SK-N-SH (cell line): ENCODE data around the gene MTF2. TPM values are rescaled to one million over a fixed set of nuclear protein-coding genes. Genes with fewer than 3 reads are reported as not detected.

Source experiments
- CTCF ChIA-PET: fragments of 300-600, 350-600 bp; formaldehyde crosslinking; extraction: SDS; loops from one replicate; lab custom pipeline; 2021; lab: Yijun Ruan, JAX
- POLR2A ChIA-PET: fragments of 350-600 bp; sonication (Branson Sonifier 250); formaldehyde crosslinking; extraction: SDS; loops from one replicate; lab custom pipeline; 2020; ENCODE audit warnings: antibody characterized with exemption, inconsistent platforms; lab: Yijun Ruan, JAX
- DNase-seq: peaks from one replicate; pipeline ENCODE4 v3.0.0; 2012
- H2AFZ ChIP-seq: fragments of 200-600 bp; sonication (generic); 2 replicates; pipeline ENCODE4 v1.8.1; 2016; ENCODE audit warnings: antibody characterized with exemption, mild to moderate bottlenecking, low read depth
- H3F3A ChIP-seq: fragments of 200-600 bp; sonication (generic); replicated peaks from 2 replicates; pipeline ENCODE3; 2016; ENCODE audit warnings: antibody characterized with exemption, mild to moderate bottlenecking; ENCODE audit not compliant: insufficient read depth
- H3K27ac ChIP-seq, 2 experiments: fragments of 200-500 bp in 1 of 2; fragments of 200-600 bp in 1 of 2; sonication (Bioruptor generic) in 1 of 2; sonication (generic), shearing (Covaris generic) in 1 of 2; 2 replicates each; pipeline versions ENCODE4 v1.5.1 to v1.6.1; 2014 to 2016; ENCODE audit warnings: low read depth in 2 of 2, inconsistent platforms in 1 of 2, low read length in 1 of 2, mild to moderate bottlenecking in 1 of 2, mixed read lengths in 1 of 2
- H3K27me3 ChIP-seq: fragments of 200-600 bp; sonication (generic), shearing (Covaris generic); 2 replicates; pipeline ENCODE4 v1.6.1; 2016; ENCODE audit warnings: mixed run types; ENCODE audit not compliant: insufficient read depth
- H3K36me3 ChIP-seq, 2 experiments: fragments of 200-500 bp in 1 of 2; fragments of 200-600 bp in 1 of 2; sonication (Bioruptor generic) in 1 of 2; sonication (generic) in 1 of 2; replicated peaks in 1 of 2; 2 replicates each; pipeline versions ENCODE3 to v1.5.1; 2014 to 2016; ENCODE audit warnings: low read length in 1 of 2, mild to moderate bottlenecking in 1 of 2; ENCODE audit not compliant: insufficient read depth in 2 of 2, control insufficient read depth in 1 of 2
- H3K4me1 ChIP-seq, 2 experiments: fragments of 200-500 bp in 1 of 2; fragments of 200-600 bp in 1 of 2; sonication (Bioruptor generic) in 1 of 2; sonication (generic), shearing (Covaris generic) in 1 of 2; 2 replicates each; pipeline versions ENCODE4 v1.5.1 to v1.6.1; 2014 to 2016; ENCODE audit warnings: low read depth in 1 of 2, low read length in 1 of 2, mixed run types in 1 of 2; ENCODE audit not compliant: insufficient read depth in 2 of 2, control insufficient read depth in 1 of 2
- H3K4me2 ChIP-seq: fragments of 200-600 bp; sonication (generic), shearing (Covaris generic); 2 replicates; pipeline ENCODE4 v1.6.1; 2017; ENCODE audit warnings: mixed run types
- H3K4me3 ChIP-seq, 2 experiments: fragments of 200-500 bp in 1 of 2; fragments of 200-600 bp in 1 of 2; sonication (Bioruptor generic) in 1 of 2; sonication (generic), shearing (Covaris generic) in 1 of 2; 2 replicates each; pipeline versions ENCODE4 v1.5.1 to v1.8.1; 2014 to 2016; ENCODE audit warnings: low read depth in 2 of 2, inconsistent platforms in 1 of 2, low read length in 1 of 2, mild to moderate bottlenecking in 1 of 2, mixed read lengths in 1 of 2, moderate library complexity in 1 of 2
- H3K79me2 ChIP-seq: fragments of 200-600 bp; sonication (generic); 2 replicates; pipeline ENCODE4 v1.8.1; 2017; ENCODE audit warnings: mild to moderate bottlenecking; ENCODE audit not compliant: insufficient read depth
- H3K9ac ChIP-seq: fragments of 200-600 bp; sonication (generic); 2 replicates; pipeline ENCODE4 v1.6.1; 2017; ENCODE audit warnings: mixed run types
- H3K9me2 ChIP-seq: fragments of 200-600 bp; sonication (generic); 2 replicates; pipeline ENCODE4 v1.6.1; 2017; ENCODE audit warnings: mixed run types
- H3K9me3 ChIP-seq: fragments of 200-600 bp; sonication (generic); 2 replicates; pipeline ENCODE4 v1.6.1; 2017; ENCODE audit warnings: mixed run types, mild to moderate bottlenecking, moderate library complexity
- H4K20me1 ChIP-seq: fragments of 200-600 bp; sonication (generic); 2 replicates; pipeline ENCODE4 v1.6.1; 2017; ENCODE audit warnings: mild to moderate bottlenecking, mixed run types; ENCODE audit not compliant: insufficient read depth
- CHD2 ChIP-seq: fragments of 150-350 bp; IDR thresholded peaks from 2 replicates; pipeline ENCODE4 v1.6.1; 2018; ENCODE audit warnings: low read length; ENCODE audit not compliant: partially characterized antibody
- CTCF ChIP-seq: fragments of 200-600 bp; sonication (generic); IDR thresholded peaks from 2 replicates; pipeline ENCODE4 v1.6.1; 2017; ENCODE audit warnings: antibody characterized with exemption, mild to moderate bottlenecking, moderate library complexity
- EP300 ChIP-seq, 2 experiments: IDR thresholded peaks; 2 replicates each; pipeline versions ENCODE4 v1.4.0 to v1.6.1; 2012; ENCODE audit warnings: borderline replicate concordance in 1 of 2, low read depth in 1 of 2, low read length in 1 of 2
- FOSL2 ChIP-seq: IDR thresholded peaks from 2 replicates; pipeline ENCODE4 v1.4.0; 2012; ENCODE audit warnings: low read depth, mild to moderate bottlenecking, moderate library complexity, borderline replicate concordance
- FOXJ3 ChIP-seq: sonication (generic); formaldehyde crosslinking; IDR thresholded peaks from 2 replicates; pipeline ENCODE4 v1.5.1; 2020; ENCODE audit warnings: mild to moderate bottlenecking, missing genetic modification reagents
- FOXM1 ChIP-seq: IDR thresholded peaks from 2 replicates; pipeline ENCODE4 v1.4.0; 2012; ENCODE audit warnings: low read depth, mild to moderate bottlenecking
- GABPA ChIP-seq: IDR thresholded peaks from 2 replicates; pipeline ENCODE4 v1.4.0; 2012; ENCODE audit warnings: low read depth, mild to moderate bottlenecking
- GATA2 ChIP-seq: sonication (generic); formaldehyde crosslinking; IDR thresholded peaks from 2 replicates; pipeline ENCODE4 v1.5.0; 2020; ENCODE audit warnings: mild to moderate bottlenecking, missing genetic modification reagents
- JUND ChIP-seq: IDR thresholded peaks from 2 replicates; pipeline ENCODE4 v1.4.0; 2012
- MAX ChIP-seq: IDR thresholded peaks from 2 replicates; pipeline ENCODE4 v1.4.0; 2012; ENCODE audit warnings: low read depth
- MEF2A ChIP-seq: IDR thresholded peaks from 2 replicates; pipeline ENCODE4 v1.4.0; 2012; ENCODE audit warnings: low read depth, borderline replicate concordance
- MXI1 ChIP-seq: IDR thresholded peaks from 2 replicates; pipeline ENCODE4 v1.6.1; 2012; ENCODE audit warnings: mild to moderate bottlenecking, low read depth, low read length, improper control_type of control experiment
- NFIC ChIP-seq: IDR thresholded peaks from 2 replicates; pipeline ENCODE4 v1.4.0; 2012; ENCODE audit warnings: borderline replicate concordance
- POLR2AphosphoS5 ChIP-seq: IDR thresholded peaks from 2 replicates; pipeline ENCODE4 v1.6.1; 2012; ENCODE audit warnings: low read depth, low read length
- RCOR1 ChIP-seq: fragments of 150-350 bp; IDR thresholded peaks from 2 replicates; pipeline ENCODE4 v1.6.1; 2017; ENCODE audit warnings: antibody characterized with exemption, low read length
- RXRA ChIP-seq: IDR thresholded peaks from 2 replicates; pipeline ENCODE4 v1.4.0; 2012; ENCODE audit warnings: low read depth, mild to moderate bottlenecking, borderline replicate concordance
- SMC3 ChIP-seq: IDR thresholded peaks from 2 replicates; pipeline ENCODE4 v1.6.1; 2012; ENCODE audit warnings: low read depth, low read length, improper control_type of control experiment
- TAF1 ChIP-seq: IDR thresholded peaks from 2 replicates; pipeline ENCODE4 v1.6.1; 2012; ENCODE audit warnings: low read depth, mild to moderate bottlenecking, low read length, moderate library complexity, borderline replicate concordance
- TEAD4 ChIP-seq: IDR thresholded peaks from 2 replicates; pipeline ENCODE4 v1.4.0; 2012; ENCODE audit warnings: mild to moderate bottlenecking, borderline replicate concordance; ENCODE audit not compliant: insufficient read depth
- USF2 ChIP-seq: fragments of 150-350 bp; IDR thresholded peaks from 2 replicates; pipeline ENCODE4 v1.6.1; 2017; ENCODE audit warnings: antibody characterized with exemption, low read length, low read depth, borderline replicate concordance
- YY1 ChIP-seq: IDR thresholded peaks from 2 replicates; pipeline ENCODE4 v1.4.0; 2012; ENCODE audit warnings: low read depth, mild to moderate bottlenecking
- WGBS: methylation state at CpG from one replicate; pipeline ENCODE4 v1.1.6; 2017; ENCODE audit warnings: low lambda C conversion rate; 5-methylcytosine and 5-hydroxymethylcytosine counted together
- polyA plus RNA-seq, 3 experiments: library from polyadenylated mRNA; depleted of rRNA; stranded (reverse); fragments of >200 nt; gene quantifications; 2 replicates each; pipeline ENCODE4 v1.2.3, GENCODE V29; 2012
- TF ChIP-seq, protein P1 (sequence below): fragments of 150-350 bp; IDR thresholded peaks from 2 replicates; pipeline ENCODE4 v1.6.1; 2016; ENCODE audit warnings: mild to moderate bottlenecking, low read depth, low read length

Gene MTF2
- polyA plus RNA-seq, 1 of the 3 experiments (the other 2 are of a cell fraction): 11.9 TPM

GRCh38 chr1:93151474-93151873 is 72.4 kb downstream of the MTF2 start:
- no peaks in the 10 kb centered on the region for H3K9me3 ChIP-seq
- H3K27ac ChIP-seq: no peak overlapping the region
- peaks cover 61 to 70% of the 10 kb centered on the region in 2 experiments for H3K36me3 ChIP-seq
- TF ChIP-seq FOXM1: no peak
- no peak for TF ChIP-seq GATA2 (CRISPR knock-in tag)
- TF ChIP-seq USF2: no peak
- no peak for TF ChIP-seq RXRA
- no peak for TF ChIP-seq MAX
- no peak for TF ChIP-seq YY1
- no peak for TF ChIP-seq TAF1
- no peak for TF ChIP-seq CHD2
- TF ChIP-seq, protein P1, sequence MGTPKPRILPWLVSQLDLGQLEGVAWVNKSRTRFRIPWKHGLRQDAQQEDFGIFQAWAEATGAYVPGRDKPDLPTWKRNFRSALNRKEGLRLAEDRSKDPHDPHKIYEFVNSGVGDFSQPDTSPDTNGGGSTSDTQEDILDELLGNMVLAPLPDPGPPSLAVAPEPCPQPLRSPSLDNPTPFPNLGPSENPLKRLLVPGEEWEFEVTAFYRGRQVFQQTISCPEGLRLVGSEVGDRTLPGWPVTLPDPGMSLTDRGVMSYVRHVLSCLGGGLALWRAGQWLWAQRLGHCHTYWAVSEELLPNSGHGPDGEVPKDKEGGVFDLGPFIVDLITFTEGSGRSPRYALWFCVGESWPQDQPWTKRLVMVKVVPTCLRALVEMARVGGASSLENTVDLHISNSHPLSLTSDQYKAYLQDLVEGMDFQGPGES: no peak
- TF ChIP-seq FOSL2: no peak
- TF ChIP-seq MXI1: no peak
- no peak for TF ChIP-seq TEAD4
- no peak for TF ChIP-seq GABPA
- peaks cover 42% of the 10 kb centered on the region; the same call in 1 of the 2 replicates for H3K79me2 ChIP-seq
- no peak overlapping the region for H3K4me3 ChIP-seq
- no peak for DNase-seq
- ChIA-PET POLR2A (no interaction called here), CTCF (no interaction called here)
- no peaks in the 10 kb centered on the region for H4K20me1 ChIP-seq
- no peaks in the 10 kb centered on the region for H3K27me3 ChIP-seq
- no peak overlapping the region for H2AFZ ChIP-seq
- H3K4me2 ChIP-seq: no peak overlapping the region
- H3K9ac ChIP-seq: no peak overlapping the region
- H3F3A ChIP-seq: peaks cover 17% of the 10 kb centered on the region
- H3K4me1 ChIP-seq: no peaks in the 10 kb centered on the region
- H3K9me2 ChIP-seq: no peaks in the 10 kb centered on the region

GRCh38 chr1:93152835-93153234 is 73.8 kb downstream of the MTF2 start:
- ChIA-PET CTCF (interaction anchor here (1.0 kb wide), 1 partner anchor 12 kb away, joined by 4 read pairs; no protein-coding TSS in a partner anchor), POLR2A (no interaction called here)
- WGBS: 89% methylated on average over 2 of the region's 2 CpGs

More at GRCh38 chr1:93152835-93153234, 73.8 kb downstream of the MTF2 start:
- Histone ChIP-seq H3K4me3 (no peak overlapping the region), H3K9me3 (no peaks in the 10 kb centered on the region), H3K27me3 (no peaks in the 10 kb centered on the region), H3K36me3 (peaks cover 57 to 72% of the 10 kb centered on the region in 2 experiments), H2AFZ (no peak overlapping the region), H3F3A (peaks cover 17% of the 10 kb centered on the region), H3K79me2 (peaks cover 50% of the 10 kb centered on the region; the same call in 1 of the 2 replicates), H3K27ac (no peak overlapping the region)
- TF ChIP-seq GABPA (no peak), MXI1 (no peak), NFIC (no peak), EP300 (IDR thresholded peaks at IDR 0.05; ENCODE audit: borderline replicate concordance in 1 of 2, low read depth in 1 of 2, low read length in 1 of 2) (no peak), JUND (no peak), GATA2 (CRISPR knock-in tag) (no peak), CHD2 (no peak), FOXJ3 (no peak), CTCF (no peak), RCOR1 (no peak), MEF2A (no peak), SMC3 (no peak), USF2 (no peak), TEAD4 (no peak), POLR2AphosphoS5 (no peak), FOXM1 (no peak)
- TF ChIP-seq, all 33 proteins: peak for 0
- H4K20me1 ChIP-seq: no peaks in the 10 kb centered on the region
- no peak overlapping the region for H3K4me2 ChIP-seq
- no peak overlapping the region for H3K9ac ChIP-seq
- H3K4me1 ChIP-seq: no peaks in the 10 kb centered on the region
- DNase-seq: no peak
- no peaks in the 10 kb centered on the region for H3K9me2 ChIP-seq
